DND-41 (cell line): Measurements from ENCODE around the gene UBE2H.

ENCODE experiments used
- ATAC-seq: fragments of 200-7000 bp; cut with Tn5 transposase; 3 replicates; pipeline ENCODE4 v1.9.1; 2021; ENCODE audit warnings: low read depth; ENCODE audit not compliant: insufficient read depth
- DNase-seq: peaks from one replicate; pipeline ENCODE4 v3.0.0-alpha.2; 2020
- H2AFZ ChIP-seq: 2 replicates; pipeline ENCODE4 v1.6.0; 2012; ENCODE audit warnings: low read depth, low read length
- H3K27ac ChIP-seq: 2 replicates; pipeline ENCODE4 v1.5.1; 2012; ENCODE audit warnings: low read length, inconsistent platforms
- H3K27me3 ChIP-seq: fragments of 200-600 bp; sonication (generic); 2 replicates; pipeline ENCODE4 v1.6.0; 2012; ENCODE audit warnings: low read length, mild to moderate bottlenecking, inconsistent platforms; ENCODE audit not compliant: insufficient read depth, poor library complexity
- H3K36me3 ChIP-seq: 2 replicates; pipeline ENCODE4 v1.5.1; 2012; ENCODE audit warnings: low read length, inconsistent platforms; ENCODE audit not compliant: insufficient read depth
- H3K4me1 ChIP-seq: 2 replicates; pipeline ENCODE4 v1.5.1; 2012; ENCODE audit warnings: mild to moderate bottlenecking, low read length; ENCODE audit not compliant: insufficient read depth
- H3K4me2 ChIP-seq: 2 replicates; pipeline ENCODE4 v1.6.0; 2012; ENCODE audit warnings: mild to moderate bottlenecking, moderate library complexity, low read length, inconsistent platforms; ENCODE audit not compliant: insufficient read depth
- H3K4me3 ChIP-seq, 2 experiments: fragments of 200-600 bp in 1 of 2; shearing (Covaris generic) in 1 of 2; 2 replicates each; pipeline ENCODE4 v1.5.1; 2012 to 2016; ENCODE audit warnings: inconsistent platforms in 2 of 2, low read length in 2 of 2, mild to moderate bottlenecking in 2 of 2, low read depth in 1 of 2, moderate library complexity in 1 of 2
- H3K79me2 ChIP-seq: 2 replicates; pipeline ENCODE4 v1.6.0; 2012; ENCODE audit warnings: low read length, inconsistent platforms; ENCODE audit not compliant: insufficient read depth
- H3K9ac ChIP-seq: 2 replicates; pipeline ENCODE4 v1.6.0; 2012; ENCODE audit warnings: low read depth, mild to moderate bottlenecking, inconsistent platforms, low read length, moderate library complexity
- H3K9me3 ChIP-seq: 2 replicates; pipeline ENCODE4 v1.5.1; 2012; ENCODE audit warnings: low read length, moderate library complexity, mild to moderate bottlenecking, inconsistent platforms; ENCODE audit not compliant: insufficient read depth, severe bottlenecking
- H4K20me1 ChIP-seq: 2 replicates; pipeline ENCODE4 v1.6.0; 2012; ENCODE audit warnings: low read length; ENCODE audit not compliant: insufficient read depth
- CTCF ChIP-seq: IDR thresholded peaks from 2 replicates; pipeline ENCODE4 v1.5.1; 2012; ENCODE audit warnings: borderline replicate concordance, low read length, moderate library complexity, mild to moderate bottlenecking; ENCODE audit not compliant: poor library complexity, severe bottlenecking; ENCODE audit errors: extremely low read depth
- EZH2 ChIP-seq: IDR thresholded peaks from 3 replicates; pipeline ENCODE4 v1.6.1; 2012; ENCODE audit warnings: borderline replicate concordance, low read depth, mild to moderate bottlenecking, moderate library complexity, low read length, inconsistent platforms; ENCODE audit not compliant: severe bottlenecking

The UBE2H gene

GRCh38 chr7:129883151-129883550, 69.6 kb downstream of the UBE2H start:
- H4K20me1 ChIP-seq: no peaks in the 10 kb centered on the region
- no peaks in the 10 kb centered on the region for H3K27me3 ChIP-seq
- no peak overlapping the region for H3K4me3 ChIP-seq
- H3K4me1 ChIP-seq: no peaks in the 10 kb centered on the region
- no peak overlapping the region for H3K27ac ChIP-seq
- DNase-seq (no peak), ATAC-seq (no peak)
- H2AFZ ChIP-seq: no peak overlapping the region
- TF ChIP-seq EZH2: no peak
- TF ChIP-seq CTCF: no peak
- peaks cover 1% of the 10 kb centered on the region; the same call in 1 of the 2 replicates for H3K36me3 ChIP-seq
- no peaks in the 10 kb centered on the region for H3K9me3 ChIP-seq
- H3K79me2 ChIP-seq: no peaks in the 10 kb centered on the region
- no peak overlapping the region for H3K9ac ChIP-seq
- no peak overlapping the region for H3K4me2 ChIP-seq

- Histone ChIP-seq H3K4me3 (no peak overlapping the region), H3K4me1 (no peaks in the 10 kb centered on the region), H3K36me3 (peaks cover 5% of the 10 kb centered on the region; the same call in 1 of the 2 replicates), H3K79me2 (no peaks in the 10 kb centered on the region), H3K9ac (no peak overlapping the region), H3K9me3 (no peaks in the 10 kb centered on the region), H4K20me1 (no peaks in the 10 kb centered on the region), H3K27me3 (no peaks in the 10 kb centered on the region), H2AFZ (no peak overlapping the region), H3K27ac (no peak overlapping the region), H3K4me2 (no peak overlapping the region)
- no peak for DNase-seq
- no peak for TF ChIP-seq CTCF
- no peak for ATAC-seq
These were observed 70.2 kb downstream of the UBE2H start for GRCh38 chr7:129882531-129882930.

- Histone ChIP-seq H2AFZ (no peak overlapping the region), H3K27ac (no peak overlapping the region), H3K4me3 (no peak overlapping the region), H3K36me3 (peaks cover 5% of the 10 kb centered on the region; the same call in 1 of the 2 replicates), H3K4me1 (no peaks in the 10 kb centered on the region), H4K20me1 (no peaks in the 10 kb centered on the region), H3K9ac (no peak overlapping the region), H3K4me2 (no peak overlapping the region), H3K79me2 (no peaks in the 10 kb centered on the region), H3K9me3 (no peaks in the 10 kb centered on the region), H3K27me3 (no peaks in the 10 kb centered on the region)
- TF ChIP-seq EZH2 (no peak), CTCF (no peak)
- no peak for DNase-seq
- no peak for ATAC-seq
These were observed 75.5 kb downstream of the UBE2H start for GRCh38 chr7:129877146-129877792.
